Colonic mucosa (tissue), 4 donors: Measurements from ENCODE around the gene ATG7. TPM values are rescaled to one million over a fixed set of nuclear protein-coding genes. Genes with fewer than 3 reads are reported as not detected.
"Not testable (repeated sequence)": the region's sequence is repeated elsewhere in the genome, so short reads cannot be mapped to it uniquely, and the experiment has no call there.

Source experiments
- DNase-seq: peaks from one replicate; pipeline ENCODE4 v3.0.0-alpha.2; 2020
- H3K27ac ChIP-seq: fragments of 200-600 bp; one replicate; pipeline ENCODE4 v1.8.0; 2021
- H3K27me3 ChIP-seq: fragments of 200-600 bp; one replicate; pipeline ENCODE4 v1.8.0; 2021
- H3K36me3 ChIP-seq: fragments of 200-600 bp; one replicate; pipeline ENCODE4 v1.8.0; 2021
- H3K4me1 ChIP-seq: fragments of 200-600 bp; one replicate; pipeline ENCODE4 v1.8.0; 2021; ENCODE audit warnings: mild to moderate bottlenecking
- H3K4me3 ChIP-seq: fragments of 200-600 bp; one replicate; pipeline ENCODE4 v1.8.0; 2021
- H3K9ac ChIP-seq, 2 donors: one replicate each; pipeline ENCODE4 v1.7.0; 2013; ENCODE audit warnings: control low read depth in 2 of 2, low read depth in 2 of 2, low read length in 2 of 2
- H3K9me3 ChIP-seq: fragments of 200-600 bp; one replicate; pipeline ENCODE4 v1.8.0; 2021
- CTCF ChIP-seq: fragments of 200-600 bp; IDR thresholded peaks from one replicate; pipeline ENCODE4 v1.8.0; 2022; ENCODE audit warnings: antibody characterized with exemption, mild to moderate bottlenecking
- intact Hi-C: fragments of 100-400 bp; cut with DNase I; formaldehyde crosslinking; loops from one replicate; pipeline ENCODE4 v1.14.1; 2022
- total RNA-seq, 2 donors: library from RNA; stranded (reverse); fragmentation: NEBNext Ultra II Directional in 1 of 2; extraction: Animal tissue kit (Norgen Biotek cat#: 25700) in 1 of 2; gene quantifications; one replicate each; pipeline ENCODE4 v1.2.1, GENCODE V29; 2021
- donor health status: healthy.
- donor health status: DM: no; HTN: no; CAD: no.
- donor health status: DM: no; HTN: no; CAD: no.

The ATG7 gene
- total RNA-seq, 2 donors from 2014 or later: 31.9 to 32.0 TPM

DNA sequence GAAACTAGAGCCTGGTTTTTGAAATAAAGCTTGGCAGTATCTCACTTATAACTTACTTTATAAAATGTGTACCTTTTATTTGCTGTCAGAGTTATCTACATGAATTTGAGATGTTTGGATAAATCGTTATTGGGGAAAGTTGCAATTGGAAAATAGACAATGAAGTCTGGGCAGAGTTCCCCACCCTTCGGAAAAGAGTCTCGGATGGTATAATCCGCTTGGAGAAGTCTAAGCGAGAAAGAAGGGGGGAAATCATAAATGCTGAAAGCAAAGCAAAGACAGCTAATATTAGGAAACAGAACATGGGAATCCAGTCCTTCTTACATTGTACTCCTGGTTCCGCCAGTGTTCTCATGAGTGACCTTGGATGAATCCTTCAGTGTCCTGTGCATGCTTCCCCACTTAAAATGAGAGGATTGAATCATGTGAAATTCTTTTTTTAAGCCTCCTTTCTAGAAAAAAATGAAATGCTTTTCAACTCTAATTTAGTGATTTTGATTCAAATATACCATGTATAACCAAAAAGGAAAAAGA lies 162.4 kb downstream of the ATG7 start:
- H3K4me1 ChIP-seq: no peaks in the 10 kb centered on the region
- no peak for TF ChIP-seq CTCF
- peak overlapping the region; percentile 42 for H3K27ac ChIP-seq
- no peak for DNase-seq
- H3K27me3 ChIP-seq: no peaks in the 10 kb centered on the region
- no peaks in the 10 kb centered on the region for H3K36me3 ChIP-seq
- no peaks in the 10 kb centered on the region for H3K9me3 ChIP-seq
- H3K9ac ChIP-seq: no peak overlapping the region
- H3K4me3 ChIP-seq: no peak overlapping the region
- intact Hi-C loops: no loop called here

- H3K4me1 ChIP-seq: no peaks in the 10 kb centered on the region
Measured at GRCh38 chr3:11435440-11436165, 163.4 kb downstream of the ATG7 start.

GRCh38 chr3:11436775-11437174 lies 164.6 kb downstream of the ATG7 start:
- H3K27me3 ChIP-seq: no peaks in the 10 kb centered on the region
- H3K27ac ChIP-seq: no peak overlapping the region
- no peaks in the 10 kb centered on the region for H3K36me3 ChIP-seq
- H3K4me1 ChIP-seq: no peaks in the 10 kb centered on the region
- no peak for DNase-seq
- H3K9me3 ChIP-seq: no peaks in the 10 kb centered on the region
- intact Hi-C loops: no loop called here
- no peak overlapping the region for H3K4me3 ChIP-seq
- TF ChIP-seq CTCF: no peak
- H3K9ac ChIP-seq: no peak overlapping the region

More at GRCh38 chr3:11435440-11436165, 163.4 kb downstream of the ATG7 start:
- intact Hi-C loops: no loop called here
- Histone ChIP-seq H3K27me3 (no peaks in the 10 kb centered on the region), H3K9me3 (no peaks in the 10 kb centered on the region), H3K36me3 (no peaks in the 10 kb centered on the region), H3K4me3 (no peak overlapping the region), H3K9ac (no peak overlapping the region), H3K27ac (no peak overlapping the region)
- DNase-seq: no peak
- TF ChIP-seq CTCF: no peak

DNA sequence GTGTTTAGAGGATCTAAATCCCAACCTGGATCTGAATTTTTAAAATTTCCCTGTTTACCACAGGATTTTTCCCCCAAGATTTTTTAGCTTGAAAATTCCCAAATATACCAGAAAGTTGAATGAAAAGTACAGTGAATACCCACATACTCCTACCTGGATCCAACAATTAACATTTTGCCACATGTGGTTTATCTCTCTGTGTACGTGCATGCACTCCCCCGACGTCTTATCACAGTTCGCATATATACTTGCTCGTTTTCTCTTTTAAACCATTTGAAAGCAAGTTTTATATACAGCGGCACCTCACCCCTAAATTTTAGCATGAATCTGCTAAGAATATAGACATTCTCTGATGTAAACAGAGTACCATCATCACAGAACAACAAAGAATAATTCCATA lies 165.3 kb downstream of the ATG7 start:
- Histone ChIP-seq H3K27me3 (no peaks in the 10 kb centered on the region), H3K36me3 (no peaks in the 10 kb centered on the region), H3K4me3 (no peak overlapping the region), H3K9me3 (no peaks in the 10 kb centered on the region), H3K27ac (no peak overlapping the region), H3K9ac (no peak overlapping the region), H3K4me1 (no peaks in the 10 kb centered on the region)
- TF ChIP-seq CTCF: no peak
- intact Hi-C loops: no loop called here
- no peak for DNase-seq

- H3K9me3 ChIP-seq: no peaks in the 10 kb centered on the region
- no peak for TF ChIP-seq CTCF
- no peaks in the 10 kb centered on the region for H3K36me3 ChIP-seq
- no peak overlapping the region for H3K27ac ChIP-seq
- intact Hi-C loops: no loop called here
- H3K4me3 ChIP-seq: no peak overlapping the region
- DNase-seq: no peak
- no peaks in the 10 kb centered on the region for H3K4me1 ChIP-seq
- H3K9ac ChIP-seq: no peak overlapping the region
- H3K27me3 ChIP-seq: no peaks in the 10 kb centered on the region
Measured at GRCh38 chr3:11438646-11439045, 166.4 kb downstream of the ATG7 start.

- H3K9me3 ChIP-seq, H3K36me3 ChIP-seq, intact Hi-C loops, DNase-seq, H3K27ac ChIP-seq, H3K4me1 ChIP-seq, H3K4me3 ChIP-seq, H3K9ac ChIP-seq, H3K27me3 ChIP-seq: not testable (repeated sequence)
Measured at GRCh38 chr3:11441346-11441745, 169.1 kb downstream of the ATG7 start.
